Suprapubic skin (tissue), 4 donors: Measurements from ENCODE around the gene RXFP3. TPM values are rescaled to one million over a fixed set of nuclear protein-coding genes. Genes with fewer than 3 reads are reported as not detected.
"Not testable (repeated sequence)": the region's sequence is repeated elsewhere in the genome, so short reads cannot be mapped to it uniquely, and the experiment has no call there.

Experiments
- DNase-seq, 2 donors: peaks; one replicate each; pipeline ENCODE4 v3.0.0-alpha.2; 2019; ENCODE audit warnings: low spot score in 2 of 2
- H3K27ac ChIP-seq: fragments of 200-600 bp; sonication (generic); one replicate; pipeline ENCODE4 v1.5.1; 2019
- H3K27me3 ChIP-seq: fragments of 200-600 bp; sonication (generic); one replicate; pipeline ENCODE4 v1.5.1; 2019
- H3K36me3 ChIP-seq: fragments of 200-600 bp; sonication (generic); one replicate; pipeline ENCODE4 v1.5.1; 2019
- H3K4me1 ChIP-seq: fragments of 200-600 bp; sonication (generic); one replicate; pipeline ENCODE4 v1.5.1; 2019
- H3K4me3 ChIP-seq: fragments of 200-600 bp; sonication (generic); one replicate; pipeline ENCODE4 v1.5.1; 2019; ENCODE audit warnings: mild to moderate bottlenecking
- H3K9me3 ChIP-seq: fragments of 200-600 bp; sonication (generic); one replicate; pipeline ENCODE4 v1.5.1; 2019
- CTCF ChIP-seq, 2 donors: fragments of 200-600 bp in 1 of 2; fragments of 450-650 bp in 1 of 2; sonication (generic) in 1 of 2; IDR thresholded peaks; one replicate each; pipeline ENCODE4 v1.5.1; 2016 to 2019; ENCODE audit warnings: antibody characterized with exemption in 2 of 2, mild to moderate bottlenecking in 1 of 2, moderate library complexity in 1 of 2
- EP300 ChIP-seq: sonication (generic); formaldehyde crosslinking; IDR thresholded peaks from one replicate; pipeline ENCODE4 v1.6.1; 2017; ENCODE audit warnings: antibody characterized with exemption
- POLR2A ChIP-seq, 2 donors: fragments of 450-650 bp; IDR thresholded peaks; one replicate each; pipeline ENCODE4 v1.6.1; 2017; ENCODE audit warnings: antibody characterized with exemption in 2 of 2, mild to moderate bottlenecking in 2 of 2, moderate library complexity in 2 of 2
- POLR2AphosphoS5 ChIP-seq, 3 donors: sonication (generic); formaldehyde crosslinking; IDR thresholded peaks; one replicate each; pipeline ENCODE4 v1.6.1; 2017; ENCODE audit warnings: antibody characterized with exemption in 3 of 3
- WGBS: methylation state at CpG from one replicate; pipeline ENCODE4 v1.1.5; 2018; 5-methylcytosine and 5-hydroxymethylcytosine counted together
- total RNA-seq, 4 donors: library from RNA; depleted of rRNA; stranded (reverse); fragments of >200 nt; gene quantifications; one replicate each; pipeline ENCODE4 v1.1.0, GENCODE V29; 2016

RXFP3 gene
- total RNA-seq, 4 donors from 2014 or later = not detected

DNA sequence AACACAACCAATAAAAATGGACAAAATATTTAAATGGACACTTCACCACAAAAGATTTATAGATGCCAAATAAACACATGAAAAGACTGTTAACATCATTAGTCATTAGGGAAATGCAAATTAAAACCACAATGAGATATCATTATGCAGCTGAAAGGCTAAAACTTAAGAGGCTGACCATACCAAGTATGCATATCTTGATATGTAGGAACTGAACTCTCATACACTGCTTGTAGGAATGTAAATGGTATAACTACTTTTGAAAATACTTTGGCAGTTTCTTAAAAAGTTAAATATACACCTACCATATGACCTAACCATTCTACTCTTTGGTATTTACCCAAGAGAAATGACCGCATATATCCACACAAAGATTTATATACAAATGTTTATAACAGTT, 30.8 kb upstream of the RXFP3 start:
- DNase-seq = no peak
- no peaks in the 10 kb centered on the region for H3K36me3 ChIP-seq
- no peak overlapping the region for H3K4me3 ChIP-seq
- H3K9me3 ChIP-seq = peaks cover 26% of the 10 kb centered on the region
- H3K27ac ChIP-seq = no peak overlapping the region
- no peak for TF ChIP-seq POLR2AphosphoS5 (IDR thresholded peaks at IDR 0.05)
- no peaks in the 10 kb centered on the region for H3K27me3 ChIP-seq
- H3K4me1 ChIP-seq = no peaks in the 10 kb centered on the region
- 93% methylated on average over 1 of the region's 1 CpG for WGBS

- H3K4me1 ChIP-seq, DNase-seq, H3K36me3 ChIP-seq, H3K27me3 ChIP-seq, H3K27ac ChIP-seq, H3K4me3 ChIP-seq: not testable (repeated sequence)
- 88% methylated on average over 7 of the region's 7 CpGs for WGBS
- peaks cover 26% of the 10 kb centered on the region for H3K9me3 ChIP-seq
These were observed 29.9 kb upstream of the RXFP3 start for GRCh38 chr5:33906248-33906647.

DNA sequence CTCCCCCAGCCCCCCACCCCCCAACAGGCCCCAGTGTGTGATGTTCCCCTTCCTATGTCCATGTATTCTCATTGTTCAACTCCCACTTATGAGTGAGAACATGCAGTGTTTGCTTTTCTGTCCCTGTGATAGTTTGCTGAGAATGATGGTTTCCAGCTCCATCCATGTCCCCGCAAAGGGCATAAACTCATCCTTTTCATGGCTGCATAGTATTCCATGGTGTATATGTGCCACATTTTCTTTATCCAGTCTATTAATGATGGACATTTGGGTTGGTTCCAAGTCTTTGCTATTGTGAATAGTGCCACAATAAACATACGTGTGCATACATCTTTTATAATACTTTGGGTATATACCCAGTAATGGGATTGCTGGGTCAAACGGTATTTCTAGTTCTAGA, 21.3 kb upstream of the RXFP3 start:
- H3K36me3 ChIP-seq, H3K9me3 ChIP-seq, H3K27me3 ChIP-seq, H3K27ac ChIP-seq, H3K4me3 ChIP-seq, H3K4me1 ChIP-seq, DNase-seq: not testable (repeated sequence)
- WGBS = 88% methylated on average over 3 of the region's 3 CpGs

DNA sequence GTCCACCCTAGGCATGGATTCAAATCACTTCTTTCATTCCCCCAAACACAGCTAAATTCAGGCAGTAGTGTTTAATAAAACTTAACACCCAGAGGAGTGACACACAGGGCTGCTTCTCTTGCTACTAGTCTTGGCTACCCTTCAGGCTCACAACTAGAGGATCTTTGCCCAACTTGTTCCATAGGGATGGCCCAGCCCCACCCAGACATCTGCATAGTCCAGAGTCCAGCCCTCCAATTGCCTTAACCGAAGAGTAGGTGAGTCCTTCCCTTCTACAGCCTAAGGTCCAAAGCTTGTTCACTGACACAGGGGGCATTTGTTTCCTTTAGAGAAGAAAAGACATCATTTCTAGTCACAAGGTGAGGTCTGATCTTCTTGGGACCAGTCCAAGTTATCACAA, 15.2 kb upstream of the RXFP3 start:
- Histone ChIP-seq H3K4me3 (no peak overlapping the region), H3K27ac (no peak overlapping the region)
- WGBS = 100% methylated on average over 1 of the region's 1 CpG

DNA sequence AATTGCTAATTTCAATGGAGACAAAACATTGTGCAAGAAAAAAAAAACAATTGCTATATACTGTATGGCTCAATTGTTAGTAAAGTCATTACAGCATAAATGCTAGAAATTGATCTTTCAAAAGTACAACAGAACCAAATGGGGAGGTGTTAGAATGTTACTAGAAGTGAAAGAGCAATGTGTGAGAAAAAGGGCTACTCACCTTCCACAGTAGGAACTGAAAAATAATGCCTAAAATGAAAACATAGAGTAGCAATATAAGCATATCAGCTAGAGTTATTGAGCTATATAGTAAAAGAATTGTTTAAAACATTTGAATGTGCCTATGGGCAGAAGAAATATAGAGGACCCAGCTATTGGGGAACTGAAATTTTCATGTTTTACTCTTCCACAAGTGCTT, 10.9 kb upstream of the RXFP3 start:
- no peaks in the 10 kb centered on the region for H3K9me3 ChIP-seq
- no peak for DNase-seq
- H3K36me3 ChIP-seq = no peaks in the 10 kb centered on the region
- no peaks in the 10 kb centered on the region for H3K4me1 ChIP-seq
- TF ChIP-seq CTCF (IDR thresholded peaks at IDR 0.05) (no peak), POLR2A (IDR thresholded peaks at IDR 0.05) (no peak), POLR2AphosphoS5 (IDR thresholded peaks at IDR 0.05) (no peak), EP300 (no peak)
- H3K27me3 ChIP-seq = no peaks in the 10 kb centered on the region
- no peak overlapping the region for H3K27ac ChIP-seq
- no peak overlapping the region for H3K4me3 ChIP-seq

More for the DNA sequence above, 15.2 kb upstream of the RXFP3 start:
- Histone ChIP-seq H3K4me1 (no peaks in the 10 kb centered on the region), H3K36me3 (no peaks in the 10 kb centered on the region), H3K9me3 (no peaks in the 10 kb centered on the region), H3K27me3 (no peaks in the 10 kb centered on the region)
- DNase-seq = no peak
- TF ChIP-seq POLR2A (IDR thresholded peaks at IDR 0.05) = no peak
- TF ChIP-seq EP300 = no peak
- no peak for TF ChIP-seq POLR2AphosphoS5 (IDR thresholded peaks at IDR 0.05)
- no peak for TF ChIP-seq CTCF (IDR thresholded peaks at IDR 0.05)

GRCh38 chr5:33927685-33928084, 8.5 kb upstream of the RXFP3 start:
- no peaks in the 10 kb centered on the region for H3K4me1 ChIP-seq
- no peaks in the 10 kb centered on the region for H3K9me3 ChIP-seq
- H3K27ac ChIP-seq = no peak overlapping the region
- DNase-seq = no peak
- TF ChIP-seq POLR2AphosphoS5 (IDR thresholded peaks at IDR 0.05) (no peak), EP300 (no peak), CTCF (IDR thresholded peaks at IDR 0.05) (no peak), POLR2A (IDR thresholded peaks at IDR 0.05) (no peak)
- H3K36me3 ChIP-seq = no peaks in the 10 kb centered on the region
- 56% methylated on average over 4 of the region's 4 CpGs for WGBS
- no peaks in the 10 kb centered on the region for H3K27me3 ChIP-seq
- H3K4me3 ChIP-seq = no peak overlapping the region

DNA sequence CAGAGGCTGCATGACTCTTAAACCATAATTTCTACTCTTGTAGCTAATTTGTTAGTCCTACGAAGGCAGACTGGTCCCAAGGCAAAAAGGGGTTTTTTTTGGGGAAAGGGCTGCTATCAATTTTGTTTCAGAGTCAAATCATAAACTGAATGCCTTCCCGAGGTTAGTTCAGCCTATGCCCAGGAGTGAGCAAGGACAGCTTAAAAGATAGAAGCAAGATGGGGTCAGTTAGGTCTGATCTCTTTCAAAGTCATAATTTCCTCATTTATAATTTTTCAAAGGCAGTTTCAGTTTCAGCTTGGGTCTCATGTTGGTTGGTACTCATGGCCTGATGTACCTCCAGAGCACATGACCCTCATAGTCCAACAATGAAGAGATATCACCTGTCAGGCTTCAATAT, 7.9 kb upstream of the RXFP3 start:
- no peak overlapping the region for H3K4me3 ChIP-seq
- TF ChIP-seq POLR2A (IDR thresholded peaks at IDR 0.05) = no peak
- no peak for TF ChIP-seq EP300
- TF ChIP-seq CTCF (IDR thresholded peaks at IDR 0.05) = no peak
- TF ChIP-seq POLR2AphosphoS5 (IDR thresholded peaks at IDR 0.05) = no peak
- no peak for DNase-seq
- no peaks in the 10 kb centered on the region for H3K36me3 ChIP-seq
- H3K4me1 ChIP-seq = no peaks in the 10 kb centered on the region
- no peak overlapping the region for H3K27ac ChIP-seq
- 65% methylated on average over 2 of the region's 2 CpGs for WGBS
- H3K27me3 ChIP-seq = no peaks in the 10 kb centered on the region
- no peaks in the 10 kb centered on the region for H3K9me3 ChIP-seq
